Peyer's patch (tissue), 4 donors: Measurements from ENCODE around the gene TTC12. TPM values are rescaled to one million over a fixed set of nuclear protein-coding genes. Genes with fewer than 3 reads are reported as not detected.

Experiments used
- DNase-seq, 3 donors: peaks; one replicate each; pipeline ENCODE4 v3.0.0-alpha.2; 2017 to 2019
- H3K27ac ChIP-seq, 4 donors: fragments of 200-600 bp; sonication (generic); one replicate each; pipeline ENCODE4 v1.5.1; 2016 to 2019
- H3K27me3 ChIP-seq, 2 donors: fragments of 200-600 bp; sonication (generic); one replicate each; pipeline ENCODE4 v1.5.1; 2019
- H3K36me3 ChIP-seq, 3 donors: fragments of 200-600 bp; sonication (generic); one replicate each; pipeline ENCODE4 v1.5.1; 2016 to 2019
- H3K4me1 ChIP-seq, 4 donors: fragments of 200-600 bp; sonication (generic); one replicate each; pipeline ENCODE4 v1.5.1; 2016 to 2019
- H3K4me3 ChIP-seq, 4 donors: fragments of 200-600 bp; sonication (generic); 1 replicate in 3 of 4; 2 replicates in 1 of 4; pipeline ENCODE4 v1.5.1; 2016 to 2019; ENCODE audit warnings: mild to moderate bottlenecking in 1 of 4
- H3K9me3 ChIP-seq, 4 donors: fragments of 200-600 bp; sonication (generic); one replicate each; pipeline ENCODE4 v1.5.1; 2016 to 2019; ENCODE audit warnings: mild to moderate bottlenecking in 1 of 4
- POLR2A ChIP-seq, 2 donors: fragments of 450-650 bp; IDR thresholded peaks; one replicate each; pipeline ENCODE4 v1.5.1; 2017; ENCODE audit warnings: antibody characterized with exemption in 2 of 2, mild to moderate bottlenecking in 2 of 2, moderate library complexity in 2 of 2
- total RNA-seq, 4 donors: library from RNA; depleted of rRNA; stranded (reverse); fragments of >200 nt; gene quantifications; one replicate each; pipeline ENCODE4 v1.1.0, GENCODE V29; 2016
- TF ChIP-seq, protein P1 (sequence below), 6 experiments: fragments of 450-650 bp in 4 of 6; fragments of 200-600 bp in 2 of 6; sonication (generic) in 1 of 6; IDR thresholded peaks; one replicate each; pipeline ENCODE4 v1.5.1; 2017 to 2019; ENCODE audit warnings: antibody characterized with exemption in 6 of 6, mild to moderate bottlenecking in 3 of 6, moderate library complexity in 1 of 6

Gene TTC12
- total RNA-seq, 4 donors from 2014 or later = 6.3 to 62.7 (median 19.8) TPM

DNA sequence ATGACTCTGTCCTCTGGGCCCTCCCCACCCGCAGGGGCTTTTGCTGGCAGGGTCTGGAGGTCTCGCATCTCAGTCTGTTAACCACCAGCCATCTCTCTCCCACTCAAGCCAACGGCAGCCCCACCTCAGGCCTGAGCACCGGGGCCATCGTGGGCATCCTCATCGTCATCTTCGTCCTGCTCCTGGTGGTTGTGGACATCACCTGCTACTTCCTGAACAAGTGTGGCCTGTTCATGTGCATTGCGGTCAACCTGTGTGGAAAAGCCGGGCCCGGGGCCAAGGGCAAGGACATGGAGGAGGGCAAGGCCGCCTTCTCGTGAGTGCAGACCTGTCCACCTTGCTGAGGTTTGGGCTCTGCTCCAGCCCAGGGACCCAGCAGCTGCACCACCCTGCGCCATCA lies 44.3 kb upstream of the TTC12 start:
- Histone ChIP-seq H3K4me3 (no peak overlapping the region), H3K4me1 (no peaks in the 10 kb centered on the region), H3K27ac (no peak overlapping the region), H3K9me3 (no peaks in the 10 kb centered on the region), H3K36me3 (no peaks in the 10 kb centered on the region), H3K27me3 (no peaks in the 10 kb centered on the region)
- DNase-seq = no peak
- no peak for TF ChIP-seq POLR2A (IDR thresholded peaks at IDR 0.05)
- TF ChIP-seq, protein P1, sequence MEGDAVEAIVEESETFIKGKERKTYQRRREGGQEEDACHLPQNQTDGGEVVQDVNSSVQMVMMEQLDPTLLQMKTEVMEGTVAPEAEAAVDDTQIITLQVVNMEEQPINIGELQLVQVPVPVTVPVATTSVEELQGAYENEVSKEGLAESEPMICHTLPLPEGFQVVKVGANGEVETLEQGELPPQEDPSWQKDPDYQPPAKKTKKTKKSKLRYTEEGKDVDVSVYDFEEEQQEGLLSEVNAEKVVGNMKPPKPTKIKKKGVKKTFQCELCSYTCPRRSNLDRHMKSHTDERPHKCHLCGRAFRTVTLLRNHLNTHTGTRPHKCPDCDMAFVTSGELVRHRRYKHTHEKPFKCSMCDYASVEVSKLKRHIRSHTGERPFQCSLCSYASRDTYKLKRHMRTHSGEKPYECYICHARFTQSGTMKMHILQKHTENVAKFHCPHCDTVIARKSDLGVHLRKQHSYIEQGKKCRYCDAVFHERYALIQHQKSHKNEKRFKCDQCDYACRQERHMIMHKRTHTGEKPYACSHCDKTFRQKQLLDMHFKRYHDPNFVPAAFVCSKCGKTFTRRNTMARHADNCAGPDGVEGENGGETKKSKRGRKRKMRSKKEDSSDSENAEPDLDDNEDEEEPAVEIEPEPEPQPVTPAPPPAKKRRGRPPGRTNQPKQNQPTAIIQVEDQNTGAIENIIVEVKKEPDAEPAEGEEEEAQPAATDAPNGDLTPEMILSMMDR (IDR thresholded peaks at IDR 0.05) = no peak

GRCh38 chr11:113271551-113272245 lies 42.7 kb upstream of the TTC12 start:
- H3K27ac ChIP-seq = no peak overlapping the region
- H3K4me1 ChIP-seq = no peaks in the 10 kb centered on the region
- no peak for DNase-seq
- no peak for TF ChIP-seq POLR2A (IDR thresholded peaks at IDR 0.05)
- TF ChIP-seq, protein P1 (IDR thresholded peaks at IDR 0.05) = no peak
- H3K27me3 ChIP-seq = no peaks in the 10 kb centered on the region
- no peak overlapping the region for H3K4me3 ChIP-seq
- no peaks in the 10 kb centered on the region for H3K9me3 ChIP-seq
- no peaks in the 10 kb centered on the region for H3K36me3 ChIP-seq

DNA sequence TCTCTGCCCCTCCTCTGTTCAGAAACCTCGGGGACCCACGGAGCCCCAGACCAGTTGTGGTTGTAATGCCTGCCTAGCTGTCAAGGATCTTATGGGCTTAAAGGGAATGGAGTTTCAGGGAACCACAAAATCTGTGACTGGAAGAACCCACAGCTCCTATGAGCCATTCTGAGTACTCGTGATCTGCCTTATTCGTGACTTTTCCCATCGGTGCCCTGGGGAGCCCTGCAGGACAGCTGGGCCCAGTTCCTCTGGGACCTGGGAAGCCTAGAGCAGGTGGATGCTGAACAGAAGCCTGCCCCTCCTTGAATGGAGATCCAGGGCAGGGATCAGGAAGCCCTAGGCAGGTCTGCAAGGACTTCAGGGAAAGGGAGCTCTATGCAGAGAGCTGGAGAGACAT lies 42.1 kb upstream of the TTC12 start:
- H3K4me3 ChIP-seq = no peak overlapping the region

DNA sequence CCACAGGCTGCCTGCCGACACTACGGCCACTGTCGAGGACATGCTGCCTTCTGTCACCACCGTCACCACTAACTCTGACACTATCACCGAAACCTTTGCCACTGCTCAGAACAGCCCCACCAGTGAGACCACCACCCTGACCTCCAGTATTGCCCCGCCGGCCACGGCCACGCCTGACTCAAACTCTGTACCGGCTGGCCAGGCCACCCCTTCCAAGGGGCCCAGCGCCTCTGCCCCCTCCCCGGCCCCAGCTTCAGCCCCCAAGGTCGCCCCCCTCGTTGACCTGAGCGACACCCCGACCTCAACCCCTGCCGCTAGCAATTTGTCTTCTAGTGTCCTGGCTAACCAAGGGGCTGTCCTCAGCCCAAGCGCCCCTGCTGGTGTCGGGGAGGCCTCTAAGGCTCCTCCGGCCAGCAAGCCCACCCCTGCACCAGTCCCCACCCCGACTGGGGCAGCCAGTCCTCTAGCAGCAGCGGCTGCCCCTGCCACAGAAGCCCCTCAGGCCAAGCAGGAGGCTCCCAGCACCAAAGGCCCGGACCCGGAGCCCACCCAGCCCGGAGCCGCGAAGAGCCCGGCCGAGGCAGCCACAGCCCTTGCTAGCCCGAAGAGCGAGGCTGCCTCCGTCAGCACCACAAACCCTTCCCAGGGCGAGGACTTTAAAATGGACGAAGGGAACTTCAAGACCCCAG lies 41.3 kb upstream of the TTC12 start:
- Histone ChIP-seq H3K27ac (no peak overlapping the region), H3K27me3 (no peaks in the 10 kb centered on the region), H3K9me3 (no peaks in the 10 kb centered on the region), H3K4me1 (no peaks in the 10 kb centered on the region), H3K4me3 (no peak overlapping the region), H3K36me3 (no peaks in the 10 kb centered on the region)
- TF ChIP-seq POLR2A (IDR thresholded peaks at IDR 0.05) = no peak
- TF ChIP-seq, protein P1 (IDR thresholded peaks at IDR 0.05) = no peak
- DNase-seq = no peak

More for the DNA sequence above, 42.1 kb upstream of the TTC12 start:
- no peak for DNase-seq
- no peak overlapping the region for H3K27ac ChIP-seq
- no peaks in the 10 kb centered on the region for H3K27me3 ChIP-seq
- no peaks in the 10 kb centered on the region for H3K4me1 ChIP-seq
- H3K36me3 ChIP-seq = no peaks in the 10 kb centered on the region
- no peak for TF ChIP-seq POLR2A (IDR thresholded peaks at IDR 0.05)
- TF ChIP-seq, protein P1 (IDR thresholded peaks at IDR 0.05) = no peak
- no peaks in the 10 kb centered on the region for H3K9me3 ChIP-seq

DNA sequence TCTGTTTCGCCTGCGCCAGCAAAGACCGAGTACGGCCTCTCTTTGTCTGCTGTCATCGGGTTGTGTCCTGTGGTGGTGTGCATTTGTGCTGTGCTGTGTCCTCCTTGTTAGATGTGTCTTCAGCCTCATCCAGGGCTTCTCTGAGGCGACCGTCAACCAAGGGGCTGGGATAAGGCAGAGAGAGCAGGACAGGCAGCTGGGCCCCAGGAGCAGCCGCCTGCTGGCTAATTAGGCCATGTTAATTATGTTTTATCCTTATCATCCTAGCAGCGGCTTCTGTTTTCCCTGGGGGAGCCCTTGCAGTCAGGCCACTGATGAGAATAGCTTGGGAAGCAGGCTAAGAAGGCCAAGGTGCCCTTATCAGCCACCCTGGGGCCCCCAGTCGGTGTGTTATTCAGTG lies 40.7 kb upstream of the TTC12 start:
- TF ChIP-seq, protein P1 (IDR thresholded peaks at IDR 0.05) = no peak
- TF ChIP-seq POLR2A (IDR thresholded peaks at IDR 0.05) = no peak

More for the DNA sequence above, 40.7 kb upstream of the TTC12 start:
- DNase-seq = no peak
- Histone ChIP-seq H3K27me3 (no peaks in the 10 kb centered on the region), H3K4me1 (no peaks in the 10 kb centered on the region), H3K36me3 (no peaks in the 10 kb centered on the region), H3K9me3 (no peaks in the 10 kb centered on the region), H3K4me3 (no peak overlapping the region), H3K27ac (no peak overlapping the region)
